Nephron (organoid): ENCODE results near the gene SCN10A.

Experiments used
- H3K27ac Mint-ChIP-seq, 3 experiments: 2 replicates each; pipeline ENCODE4 v1.8.0; 2020; ENCODE audit warnings: mixed read lengths in 3 of 3, mild to moderate bottlenecking in 2 of 3, moderate library complexity in 1 of 3
- H3K27me3 Mint-ChIP-seq: 2 replicates; pipeline ENCODE4 v1.8.0; 2021; ENCODE audit warnings: low read depth, mild to moderate bottlenecking, moderate library complexity, mixed read lengths
- H3K36me3 Mint-ChIP-seq: 2 replicates; pipeline ENCODE4 v1.8.0; 2020; ENCODE audit warnings: low read depth, mixed read lengths
- H3K4me1 Mint-ChIP-seq: 2 replicates; pipeline ENCODE4 v1.8.0; 2020; ENCODE audit warnings: mixed read lengths
- H3K4me3 Mint-ChIP-seq, 3 experiments: 2 replicates each; pipeline ENCODE4 v1.8.0; 2020; ENCODE audit warnings: mild to moderate bottlenecking in 3 of 3, mixed read lengths in 3 of 3, moderate library complexity in 2 of 3
- H3K9me3 Mint-ChIP-seq: 2 replicates; pipeline ENCODE4 v1.8.0; 2020; ENCODE audit warnings: mixed read lengths
- TF ChIP-seq, protein P1 (sequence below), 3 experiments: fragments of 200-600 bp; sonication (generic); IDR thresholded peaks; one replicate each; pipeline ENCODE4 v1.5.0; 2021; ENCODE audit warnings: antibody characterized with exemption in 3 of 3; ENCODE audit not compliant: unreplicated experiment in 3 of 3

Gene SCN10A

DNA sequence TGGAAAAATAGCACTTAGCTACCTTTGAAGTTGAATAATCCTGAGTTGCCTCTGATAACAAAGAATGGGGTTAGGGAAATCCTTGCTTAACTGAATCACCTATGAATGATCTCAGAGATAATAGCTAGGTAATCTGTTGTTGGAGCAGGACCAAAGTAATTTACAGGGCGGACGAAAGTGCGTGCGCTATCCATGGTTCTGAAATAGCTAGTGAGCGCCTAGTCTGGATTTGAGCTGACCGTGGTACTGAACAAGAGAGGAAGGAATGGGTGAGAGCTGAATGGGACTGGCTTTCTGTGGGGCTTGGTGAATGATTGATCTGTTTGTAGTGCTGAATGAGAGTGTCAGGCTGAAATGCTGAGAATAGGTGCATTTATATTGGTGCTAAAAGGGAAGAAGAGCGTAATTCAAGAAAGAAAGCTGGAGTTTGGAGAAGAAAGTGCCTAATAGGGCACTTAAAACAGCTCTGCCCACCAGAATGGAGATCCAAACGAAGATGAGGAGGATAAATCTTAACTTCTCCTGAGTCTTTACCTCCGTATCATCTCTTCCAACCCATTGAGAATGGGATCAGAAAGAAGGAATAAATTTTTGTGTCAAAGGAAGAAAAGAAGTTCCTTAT, 10.1 kb downstream of the SCN10A start:
- Mint-ChIP-seq H3K9me3 (no peaks in the 10 kb centered on the region), H3K27ac (no peak overlapping the region), H3K4me1 (no peaks in the 10 kb centered on the region), H3K36me3 (no peaks in the 10 kb centered on the region), H3K27me3 (peaks cover 4% of the 10 kb centered on the region), H3K4me3 (no peak overlapping the region)
- TF ChIP-seq, protein P1, sequence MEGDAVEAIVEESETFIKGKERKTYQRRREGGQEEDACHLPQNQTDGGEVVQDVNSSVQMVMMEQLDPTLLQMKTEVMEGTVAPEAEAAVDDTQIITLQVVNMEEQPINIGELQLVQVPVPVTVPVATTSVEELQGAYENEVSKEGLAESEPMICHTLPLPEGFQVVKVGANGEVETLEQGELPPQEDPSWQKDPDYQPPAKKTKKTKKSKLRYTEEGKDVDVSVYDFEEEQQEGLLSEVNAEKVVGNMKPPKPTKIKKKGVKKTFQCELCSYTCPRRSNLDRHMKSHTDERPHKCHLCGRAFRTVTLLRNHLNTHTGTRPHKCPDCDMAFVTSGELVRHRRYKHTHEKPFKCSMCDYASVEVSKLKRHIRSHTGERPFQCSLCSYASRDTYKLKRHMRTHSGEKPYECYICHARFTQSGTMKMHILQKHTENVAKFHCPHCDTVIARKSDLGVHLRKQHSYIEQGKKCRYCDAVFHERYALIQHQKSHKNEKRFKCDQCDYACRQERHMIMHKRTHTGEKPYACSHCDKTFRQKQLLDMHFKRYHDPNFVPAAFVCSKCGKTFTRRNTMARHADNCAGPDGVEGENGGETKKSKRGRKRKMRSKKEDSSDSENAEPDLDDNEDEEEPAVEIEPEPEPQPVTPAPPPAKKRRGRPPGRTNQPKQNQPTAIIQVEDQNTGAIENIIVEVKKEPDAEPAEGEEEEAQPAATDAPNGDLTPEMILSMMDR (IDR thresholded peaks at IDR 0.05; ENCODE audit: unreplicated experiment in 3 of 3): no peak

DNA sequence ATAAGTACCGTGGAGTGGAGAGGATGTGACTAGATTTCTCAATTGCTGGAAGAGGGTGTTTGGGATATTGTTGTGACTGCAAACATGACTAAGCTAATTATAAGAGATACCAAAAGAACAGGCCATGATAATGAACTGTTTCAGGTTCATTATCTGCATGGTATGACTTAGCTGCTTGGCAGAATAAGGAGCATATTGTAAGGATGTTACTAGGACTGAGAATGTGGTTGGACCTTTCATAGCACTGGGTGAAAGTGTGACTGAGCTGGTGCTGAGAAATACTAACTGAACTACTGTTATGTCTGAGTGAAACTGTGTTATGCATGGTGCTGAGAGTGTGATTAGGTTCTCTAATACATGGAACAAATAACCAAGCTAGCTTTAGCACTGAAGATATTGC, 11.0 kb downstream of the SCN10A start:
- TF ChIP-seq, protein P1 (IDR thresholded peaks at IDR 0.05; ENCODE audit: unreplicated experiment in 3 of 3): no peak
- H3K4me3 Mint-ChIP-seq: no peak overlapping the region

GRCh38 chr3:38800511-38800910, 15.5 kb downstream of the SCN10A start:
- Mint-ChIP-seq H3K4me3 (no peak overlapping the region), H3K36me3 (no peaks in the 10 kb centered on the region), H3K27me3 (peaks cover 7% of the 10 kb centered on the region), H3K9me3 (no peaks in the 10 kb centered on the region), H3K4me1 (no peaks in the 10 kb centered on the region), H3K27ac (no peak overlapping the region)
- TF ChIP-seq, protein P1 (IDR thresholded peaks at IDR 0.05; ENCODE audit: unreplicated experiment in 3 of 3): no peak

More for the DNA sequence above, 11.0 kb downstream of the SCN10A start:
- Mint-ChIP-seq H3K27me3 (peaks cover 4% of the 10 kb centered on the region), H3K27ac (no peak overlapping the region), H3K36me3 (no peaks in the 10 kb centered on the region), H3K4me1 (no peaks in the 10 kb centered on the region), H3K9me3 (no peaks in the 10 kb centered on the region)

DNA sequence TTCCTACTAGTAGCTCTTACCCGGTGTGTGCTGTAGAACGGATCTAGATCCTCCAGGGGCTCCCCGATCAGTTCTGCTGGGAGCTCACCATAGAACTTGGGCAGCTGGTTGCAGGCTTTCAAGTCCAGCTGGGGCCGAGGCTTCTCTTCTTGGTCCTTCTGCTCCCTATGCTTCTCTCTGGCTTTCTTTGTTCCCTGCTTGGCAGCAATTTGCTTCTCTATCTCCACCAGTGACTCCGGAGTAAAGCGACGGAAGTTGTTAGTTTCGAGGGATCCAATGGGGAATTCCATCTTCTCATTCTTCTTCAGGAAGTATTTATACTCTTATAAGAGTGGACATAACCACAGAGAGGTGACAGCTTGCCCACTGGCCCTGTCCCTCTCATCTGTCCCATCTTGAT, 22.3 kb downstream of the SCN10A start:
- H3K4me3 Mint-ChIP-seq: no peak overlapping the region
- H3K9me3 Mint-ChIP-seq: no peaks in the 10 kb centered on the region
- no peak overlapping the region for H3K27ac Mint-ChIP-seq
- H3K36me3 Mint-ChIP-seq: no peaks in the 10 kb centered on the region
- peaks cover 7% of the 10 kb centered on the region for H3K27me3 Mint-ChIP-seq
- H3K4me1 Mint-ChIP-seq: no peaks in the 10 kb centered on the region
- TF ChIP-seq, protein P1 (IDR thresholded peaks at IDR 0.05; ENCODE audit: unreplicated experiment in 3 of 3): no peak

DNA sequence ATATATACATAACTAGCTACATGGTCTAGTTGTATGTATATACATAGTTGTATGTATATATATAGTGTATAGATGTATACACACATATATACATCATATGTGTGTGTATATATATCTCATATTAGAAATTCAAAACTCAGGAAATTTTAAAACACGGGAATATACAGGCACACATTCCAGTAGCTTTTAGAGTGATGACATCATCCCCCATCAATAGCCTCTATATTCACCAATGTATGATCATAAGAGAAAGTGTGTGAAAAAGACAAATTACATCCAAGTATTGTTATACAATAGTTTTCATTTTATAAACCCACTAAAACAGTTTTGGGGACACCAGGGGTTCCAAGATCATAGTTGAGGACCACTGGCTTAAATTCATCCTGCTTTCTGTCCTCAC, 23.0 kb downstream of the SCN10A start:
- no peak overlapping the region for H3K4me3 Mint-ChIP-seq
- H3K27ac Mint-ChIP-seq: no peak overlapping the region
- no peaks in the 10 kb centered on the region for H3K4me1 Mint-ChIP-seq
- H3K9me3 Mint-ChIP-seq: no peaks in the 10 kb centered on the region
- TF ChIP-seq, protein P1 (IDR thresholded peaks at IDR 0.05; ENCODE audit: unreplicated experiment in 3 of 3): no peak
- H3K36me3 Mint-ChIP-seq: no peaks in the 10 kb centered on the region
- peaks cover 10% of the 10 kb centered on the region for H3K27me3 Mint-ChIP-seq

- H3K27ac Mint-ChIP-seq: no peak overlapping the region
- H3K4me1 Mint-ChIP-seq: no peaks in the 10 kb centered on the region
- H3K27me3 Mint-ChIP-seq: peaks cover 12% of the 10 kb centered on the region
- TF ChIP-seq, protein P1 (IDR thresholded peaks at IDR 0.05; ENCODE audit: unreplicated experiment in 3 of 3): no peak
- no peaks in the 10 kb centered on the region for H3K36me3 Mint-ChIP-seq
- no peaks in the 10 kb centered on the region for H3K9me3 Mint-ChIP-seq
- H3K4me3 Mint-ChIP-seq: no peak overlapping the region
These were observed 33.9 kb downstream of the SCN10A start for GRCh38 chr3:38782148-38782547.
